LNCAP (cell line): ENCODE measurements around the gene PALM3.
A peak's percentile ranks its signal among the peaks of the same experiment; 100 is the strongest.

ENCODE experiments used
- CTCF ChIP-seq: fragments of 450-650 bp; IDR thresholded peaks from 2 replicates; pipeline ENCODE4 v1.5.1; 2017; ENCODE audit warnings: mild to moderate bottlenecking

Gene PALM3

GRCh38 chr19:14091813-14092462, 30.1 kb upstream of the PALM3 start:
- no peak for TF ChIP-seq CTCF

- TF ChIP-seq CTCF = peak; percentile 47
Measured at GRCh38 chr19:14091081-14091812, 29.4 kb upstream of the PALM3 start.

- TF ChIP-seq CTCF = no peak
Measured at GRCh38 chr19:14090509-14091080, 28.7 kb upstream of the PALM3 start, which contains the start of gene SAMD1. SAMD1 (minus strand) TSS chr19:14090751.

- TF ChIP-seq CTCF = peak; percentile 36; the same call in 1 of the 2 replicates
Measured at GRCh38 chr19:14089662-14090508, 28.0 kb upstream of the PALM3 start.

- no peak for TF ChIP-seq CTCF
Measured at GRCh38 chr19:14089412-14089661, 27.5 kb upstream of the PALM3 start.

GRCh38 chr19:14088634-14089411, 26.9 kb upstream of the PALM3 start:
- TF ChIP-seq CTCF = no peak

GRCh38 chr19:14086098-14086497, 24.2 kb upstream of the PALM3 start:
- no peak for TF ChIP-seq CTCF
